GM12892 (cell line): ENCODE measurements around the gene PGAP2.

Experiments
- DNase-seq: peaks from one replicate; pipeline ENCODE4 v3.0.0; 2011; ENCODE audit not compliant: insufficient read length
- FAIRE-seq: peaks from 2 replicates; lab custom pipeline; 2011; peaks lifted over from hg19 to GRCh38; lab: Jason Lieb, UNC
- POLR2A ChIP-seq: IDR thresholded peaks from 2 replicates; pipeline ENCODE4 v1.6.1; 2011; ENCODE audit warnings: low read depth, low read length, control low read depth
- POLR2AphosphoS5 ChIP-seq: IDR thresholded peaks from 2 replicates; pipeline ENCODE4 v1.6.1; 2011; ENCODE audit warnings: low read depth, low read length, control low read depth
- TAF1 ChIP-seq: IDR thresholded peaks from 2 replicates; pipeline ENCODE4 v1.6.1; 2011; ENCODE audit warnings: low read depth, mild to moderate bottlenecking, control low read depth, low read length, borderline replicate concordance

PGAP2 gene

DNA sequence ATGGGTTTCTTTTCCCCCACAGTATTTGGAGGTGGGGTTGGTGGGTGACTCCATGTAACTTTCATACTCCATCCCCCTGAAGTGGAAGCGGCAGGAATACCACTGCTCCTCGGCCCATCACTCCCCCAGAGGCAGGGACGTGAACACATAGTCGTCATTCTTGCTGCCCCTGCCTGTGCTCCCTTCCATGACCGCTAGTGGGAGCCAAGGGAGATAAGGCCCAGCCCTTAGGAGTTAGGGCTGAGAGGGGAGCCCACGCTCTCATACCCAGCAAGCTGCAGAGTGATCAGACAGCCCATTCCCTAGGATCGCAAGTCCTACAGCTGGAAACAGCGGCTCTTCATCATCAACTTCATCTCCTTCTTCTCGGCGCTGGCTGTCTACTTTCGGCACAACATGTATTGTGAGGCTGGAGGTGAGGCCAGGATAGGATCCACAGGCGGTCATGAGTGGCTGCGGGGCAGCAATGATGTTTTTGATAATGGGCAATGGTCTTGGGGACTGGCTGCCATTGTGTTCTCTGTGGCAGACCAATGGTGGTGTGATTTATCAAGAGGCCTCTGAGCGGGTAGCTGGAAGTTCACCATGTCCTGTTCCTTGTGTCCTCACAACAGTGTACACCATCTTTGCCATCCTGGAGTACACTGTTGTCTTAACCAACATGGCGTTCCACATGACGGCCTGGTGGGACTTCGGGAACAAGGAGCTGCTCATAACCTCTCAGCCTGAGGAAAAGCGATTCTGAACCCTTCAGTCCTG, 16.5 kb downstream of the PGAP2 start:
- peak; percentile 87 for DNase-seq
- peak; percentile 91 for FAIRE-seq
- no peak for TF ChIP-seq POLR2AphosphoS5
- no peak for TF ChIP-seq TAF1
- TF ChIP-seq POLR2A, result no peak

DNA sequence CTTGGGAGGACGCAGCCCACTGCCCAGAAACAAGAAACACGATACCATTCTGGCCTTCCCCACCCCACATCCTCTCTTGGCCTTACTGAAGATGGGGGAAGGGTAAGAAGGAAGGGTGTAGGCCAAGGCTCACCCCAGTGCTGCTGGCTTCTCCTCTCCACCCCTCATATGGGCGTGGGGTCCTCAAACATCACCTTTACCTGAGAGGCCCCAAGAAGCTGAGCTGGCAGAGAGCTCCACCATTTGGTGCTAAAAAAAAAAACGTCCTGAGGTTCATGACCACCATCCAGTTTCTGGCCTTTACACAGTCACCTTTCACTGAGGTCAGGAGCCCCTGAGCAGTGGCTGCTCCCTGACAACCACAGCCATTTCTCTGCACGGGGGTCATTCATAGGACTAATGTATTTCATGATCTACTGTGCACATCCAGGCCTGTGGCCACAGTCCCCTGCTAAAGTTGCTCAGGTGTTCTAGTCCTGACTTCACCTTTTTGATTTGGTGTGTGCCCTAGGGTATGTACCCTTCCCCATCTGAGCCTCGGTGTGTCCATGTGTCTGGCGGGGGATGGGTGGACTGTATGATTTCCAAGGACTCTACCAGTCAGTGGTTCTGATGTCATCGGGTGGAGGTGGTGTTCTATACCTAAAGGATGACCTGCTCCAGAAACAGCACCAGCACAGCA, 17.3 kb downstream of the PGAP2 start:
- peak; percentile 69 for FAIRE-seq
- TF ChIP-seq POLR2AphosphoS5 (peak; percentile 70), POLR2A (0 out of 2 replicates have a peak, but pooled peaks have one; percentile 47), TAF1 (no peak)
- no peak for DNase-seq

DNA sequence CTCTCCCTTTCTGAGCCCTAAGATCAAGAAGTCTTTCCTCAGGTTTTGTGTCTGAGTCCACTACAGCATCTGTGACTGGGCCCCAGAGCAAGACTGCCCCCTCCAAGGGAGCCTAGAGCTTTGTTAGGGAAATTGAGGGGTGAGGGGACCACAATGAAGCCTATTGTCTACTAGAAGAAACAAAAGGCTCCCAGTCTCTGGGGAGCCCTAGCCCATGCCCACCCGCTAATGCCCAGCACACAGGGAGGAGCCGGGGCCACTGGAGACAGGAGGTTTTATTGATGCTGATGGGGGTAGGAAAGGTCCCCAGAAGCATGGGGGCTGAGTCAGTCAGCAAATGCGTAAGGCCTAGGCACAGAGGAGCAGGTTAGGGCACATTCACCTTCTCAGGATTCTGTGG, 18.4 kb downstream of the PGAP2 start:
- FAIRE-seq, result no peak
- TF ChIP-seq POLR2AphosphoS5, result no peak
- no peak for TF ChIP-seq POLR2A
- DNase-seq, result no peak

DNA sequence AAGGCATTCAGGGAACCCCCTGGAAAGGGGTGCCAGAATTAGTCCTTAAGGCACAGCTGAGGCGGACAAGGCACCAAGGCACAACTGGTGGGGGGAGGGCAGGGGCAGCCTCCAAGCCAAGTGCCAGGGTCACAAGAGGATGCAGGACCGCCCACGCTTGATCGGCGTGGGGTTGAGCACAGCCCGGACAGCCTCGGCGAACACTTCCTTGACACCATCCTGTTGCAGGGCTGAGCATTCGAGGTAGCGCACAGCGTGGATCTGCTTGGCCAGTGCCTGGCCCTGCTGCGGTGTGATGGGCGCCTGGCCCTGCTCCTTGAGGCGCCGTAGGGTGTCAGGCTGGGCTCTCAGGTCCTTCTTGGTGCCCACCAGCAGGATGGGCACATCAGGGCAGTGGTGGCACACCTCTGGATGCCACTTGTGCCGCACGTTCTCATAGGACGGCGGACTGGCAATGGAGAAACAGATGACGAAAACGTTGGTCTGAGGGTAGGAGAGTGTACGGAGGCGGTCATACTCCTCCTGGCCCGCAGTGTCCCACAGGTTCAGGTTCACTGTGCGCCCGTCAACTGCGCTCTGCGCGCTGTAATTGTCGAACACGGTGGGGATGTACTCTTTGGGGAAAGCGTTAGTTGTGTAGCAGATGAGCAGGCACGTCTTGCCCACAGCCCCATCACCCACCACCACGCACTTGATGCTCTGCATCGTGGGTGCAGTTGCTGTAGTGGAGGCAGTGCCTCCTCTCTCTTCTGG, 19.2 kb downstream of the PGAP2 start:
- FAIRE-seq (peak; percentile 9), DNase-seq (no peak)

DNA sequence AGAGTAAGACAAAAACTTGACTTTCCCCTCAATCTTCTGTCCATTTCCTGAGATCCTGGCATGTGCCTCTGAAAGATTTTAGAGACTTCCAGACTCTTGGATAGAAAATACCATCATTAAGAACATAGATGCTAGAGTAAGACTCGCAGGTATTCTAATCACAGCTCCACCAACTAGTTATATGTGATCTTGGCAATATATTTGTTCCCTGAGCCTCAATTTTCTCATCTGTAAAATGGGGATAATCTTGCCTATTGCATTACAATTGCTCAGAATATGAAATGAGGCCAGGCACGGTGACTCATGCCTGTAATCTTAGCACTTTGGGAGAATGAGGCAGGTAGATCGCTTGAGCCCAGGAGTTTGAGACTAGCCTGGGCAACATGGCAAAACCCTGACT, 21.7 kb downstream of the PGAP2 start:
- TF ChIP-seq POLR2A (no peak), POLR2AphosphoS5 (no peak), TAF1 (no peak)
- FAIRE-seq, result no peak
- DNase-seq, result no peak

More for the DNA sequence above, 19.2 kb downstream of the PGAP2 start:
- TF ChIP-seq POLR2A (peak; percentile 49; the same call in 1 of the 2 replicates), POLR2AphosphoS5 (peak; percentile 62), TAF1 (no peak)

DNA sequence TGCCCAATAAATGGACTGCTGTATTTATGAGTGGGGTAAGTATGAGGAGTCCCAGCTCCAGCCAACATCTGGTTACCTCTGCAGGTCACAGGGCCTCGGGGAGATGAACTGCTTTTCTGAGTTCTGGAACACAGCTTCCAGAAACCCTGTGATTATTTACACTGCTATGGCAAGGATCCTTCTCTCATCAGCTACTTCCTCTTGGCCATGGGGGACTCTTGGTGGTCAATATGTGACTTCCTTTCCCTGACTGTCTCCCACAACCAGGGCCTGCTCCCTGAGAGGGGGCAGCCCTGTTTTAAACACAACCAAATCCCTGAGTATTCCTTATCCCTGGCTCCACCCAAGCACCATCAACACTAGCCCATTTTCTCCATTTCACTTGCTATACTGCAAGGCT, 22.4 kb downstream of the PGAP2 start:
- FAIRE-seq (no peak), DNase-seq (no peak)
- TF ChIP-seq POLR2A, result no peak
- TF ChIP-seq TAF1, result no peak
- TF ChIP-seq POLR2AphosphoS5, result no peak

DNA sequence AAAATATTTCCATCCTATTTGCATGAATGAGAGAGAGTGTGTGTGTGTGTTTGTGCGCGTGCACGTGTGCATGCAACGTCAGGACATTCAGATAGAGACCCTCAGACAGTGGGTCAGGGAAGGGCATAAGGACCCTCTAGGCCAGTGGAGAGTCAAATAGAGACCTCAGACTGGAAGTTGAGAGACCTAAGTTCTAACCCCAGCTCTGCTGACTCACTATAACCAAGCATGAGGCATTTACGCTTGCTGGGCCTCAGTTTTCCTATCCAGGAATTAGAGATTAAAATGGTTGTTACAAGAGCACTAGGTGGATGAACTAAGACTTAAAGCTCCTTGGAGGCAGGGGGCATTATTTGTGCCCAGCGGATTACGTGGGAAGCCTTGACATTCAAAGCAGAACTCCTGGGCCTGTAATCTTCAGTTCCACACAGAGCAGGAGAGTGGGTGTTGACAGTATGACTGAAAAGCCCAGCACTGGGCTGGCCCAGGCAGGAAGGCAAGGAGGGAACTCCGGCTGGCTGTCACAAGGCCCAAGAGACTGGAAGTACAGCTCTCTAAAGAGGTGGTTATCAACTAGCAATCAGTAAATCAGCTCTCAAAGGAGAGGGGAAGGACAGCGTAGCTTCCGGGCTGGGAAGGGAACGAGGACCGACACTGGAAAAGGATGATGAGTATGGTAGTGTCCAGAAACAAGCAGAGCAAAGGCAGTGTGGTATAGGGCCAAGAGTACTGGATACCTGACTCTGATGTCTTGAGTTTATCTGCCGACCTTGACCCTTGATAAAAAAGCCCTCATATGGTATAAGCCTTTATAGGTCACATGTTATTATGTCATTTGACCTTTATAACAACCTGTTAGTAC, 23.2 kb downstream of the PGAP2 start:
- TF ChIP-seq TAF1, result no peak
- TF ChIP-seq POLR2AphosphoS5, result no peak
- TF ChIP-seq POLR2A, result no peak
- no peak for DNase-seq
- FAIRE-seq, result no peak

DNA sequence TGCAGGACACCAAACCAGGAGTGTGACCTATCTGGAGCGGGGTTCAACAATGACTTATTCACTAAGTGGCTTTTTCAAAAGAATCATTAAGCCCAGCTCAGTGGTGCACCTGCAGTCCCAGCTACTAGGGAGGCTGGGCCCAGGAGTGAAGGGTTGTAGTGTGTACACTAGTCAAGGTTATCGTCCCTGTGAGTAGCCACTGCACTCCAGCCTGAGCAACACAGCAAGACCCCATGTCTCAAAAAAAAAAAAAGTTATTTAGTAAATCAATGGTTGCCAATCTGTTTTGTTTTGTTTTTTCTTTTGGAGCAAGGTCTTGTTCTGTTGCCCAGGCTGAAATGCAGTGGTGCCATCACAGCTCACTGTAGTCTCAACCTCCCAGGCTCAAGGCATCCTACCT, 24.5 kb downstream of the PGAP2 start:
- FAIRE-seq, result no peak
- TF ChIP-seq POLR2AphosphoS5 (no peak), TAF1 (no peak), POLR2A (no peak)
- no peak for DNase-seq

DNA sequence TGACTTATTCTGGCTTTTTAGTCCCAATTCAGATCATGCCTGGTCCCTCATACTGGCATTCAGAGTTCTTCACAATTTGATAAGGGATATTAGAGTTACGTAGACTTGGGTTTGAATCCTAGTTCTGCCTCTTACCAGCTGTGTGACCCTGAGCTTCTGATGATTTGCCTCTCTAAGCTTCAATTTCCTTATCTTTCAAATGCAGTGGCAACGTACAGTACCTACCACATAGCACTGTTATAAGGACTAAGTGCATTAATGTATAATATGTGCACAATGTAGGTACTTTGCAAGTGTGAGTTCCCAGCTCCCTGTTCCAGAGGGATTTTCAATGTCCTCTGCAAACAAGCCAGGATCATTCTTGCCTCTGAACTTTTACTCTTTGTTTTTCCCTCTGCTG, 25.1 kb downstream of the PGAP2 start:
- no peak for DNase-seq
- TF ChIP-seq POLR2A, result no peak
- no peak for TF ChIP-seq TAF1
- no peak for TF ChIP-seq POLR2AphosphoS5
- no peak for FAIRE-seq

DNA sequence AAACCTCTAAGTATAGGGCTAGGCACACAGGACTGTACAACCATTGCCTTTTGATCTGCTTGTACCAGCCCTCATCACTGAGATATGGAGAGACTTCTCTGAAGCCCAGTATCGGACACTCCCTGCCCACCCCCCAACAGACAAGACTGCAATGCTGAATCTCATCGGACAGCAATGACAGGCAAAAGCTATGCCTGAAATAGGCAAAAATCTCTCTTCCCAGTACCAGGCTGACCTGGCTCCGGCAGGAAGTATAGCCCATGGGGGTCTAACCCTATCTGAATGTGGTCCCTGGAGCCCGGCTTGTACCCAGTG, 25.9 kb downstream of the PGAP2 start:
- DNase-seq (no peak), FAIRE-seq (no peak)
- TF ChIP-seq POLR2A (no peak), POLR2AphosphoS5 (no peak), TAF1 (no peak)

DNA sequence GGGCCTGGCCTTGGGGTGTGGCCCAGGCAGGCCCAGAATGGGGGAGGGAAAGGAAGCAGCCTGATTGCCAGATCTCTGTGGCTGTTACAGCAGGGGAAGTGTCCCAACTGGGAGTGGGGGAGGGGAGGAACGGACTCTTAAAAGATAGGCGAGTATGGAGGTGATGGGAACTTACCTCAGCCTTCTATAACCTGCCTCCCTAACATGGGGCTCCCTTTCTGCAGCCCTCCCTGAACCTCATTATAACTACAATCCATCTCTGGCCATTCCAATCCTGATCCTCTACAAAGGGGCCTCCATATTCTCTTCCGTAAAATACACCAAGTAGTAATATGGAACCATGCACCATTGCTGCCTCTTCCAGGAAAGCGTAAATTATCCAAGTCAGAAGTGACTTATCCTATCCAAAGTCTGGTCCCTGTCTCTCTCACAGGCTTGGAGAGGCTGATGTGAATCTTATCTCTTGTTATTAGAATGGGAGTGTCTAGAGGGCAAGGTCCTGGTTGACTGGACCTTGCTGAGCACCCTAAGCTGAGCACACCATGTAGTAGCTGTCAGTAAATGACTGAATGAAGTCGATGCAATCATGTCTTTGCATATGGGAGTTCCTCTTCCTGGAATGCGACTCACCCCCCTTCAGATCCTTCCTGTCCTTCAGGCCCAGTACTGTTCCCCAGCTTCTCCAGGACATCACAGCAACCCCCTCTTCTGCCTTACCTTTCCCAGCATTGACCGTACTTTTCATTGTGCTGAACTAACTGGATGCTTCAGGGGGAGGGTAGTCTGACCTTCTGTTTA, 26.5 kb downstream of the PGAP2 start:
- TF ChIP-seq POLR2A, result no peak
- peak; percentile 40 for FAIRE-seq
- DNase-seq, result no peak

DNA sequence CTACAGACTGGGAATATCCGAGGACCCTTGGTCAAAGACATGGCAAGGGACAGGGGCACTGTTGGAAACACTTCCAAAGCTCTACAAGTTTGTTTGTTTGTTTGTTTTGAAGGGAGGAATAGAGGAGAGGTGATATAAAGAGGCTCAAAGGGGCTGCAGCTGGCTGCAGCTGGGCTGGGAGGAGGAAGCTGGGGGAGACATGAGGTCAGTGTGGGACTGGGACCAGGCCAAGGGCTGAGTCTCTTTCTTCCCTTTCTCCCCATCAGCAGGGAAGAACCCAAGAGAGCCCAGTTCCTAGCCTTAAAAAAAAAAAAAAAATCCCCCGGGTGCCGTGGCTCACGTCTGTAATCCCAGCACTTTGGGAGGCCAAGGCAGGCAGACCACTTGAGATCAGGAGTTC, 27.4 kb downstream of the PGAP2 start:
- no peak for FAIRE-seq
- no peak for DNase-seq
- TF ChIP-seq POLR2A, result no peak
- no peak for TF ChIP-seq TAF1
- TF ChIP-seq POLR2AphosphoS5, result no peak
